ENCODE data around the gene QKI.

The QKI gene

GRCh38 chr6:163566056-163566455 is 151.5 kb downstream of the QKI start:
- Histone ChIP-seq H3K4me1 (ENCODE audit: insufficient read depth, low read length, poor library complexity, severe bottlenecking) (no peaks in the 10 kb centered on the region), H3K9ac (ENCODE audit: low read depth, low read length, poor library complexity, severe bottlenecking) (no peak overlapping the region), H4K20me1 (ENCODE audit: insufficient read depth, low read length, poor library complexity, severe bottlenecking) (no peaks in the 10 kb centered on the region), H3K27me3 (ENCODE audit: insufficient read depth, low read length, poor library complexity, severe bottlenecking) (no peaks in the 10 kb centered on the region), H3K36me3 (ENCODE audit: insufficient read depth, low read length) (no peaks in the 10 kb centered on the region), H3K9me2 (replicated peaks; ENCODE audit: low read depth, low read length) (no peaks in the 10 kb centered on the region), H3F3A (ENCODE audit: low read depth) (no peaks in the 10 kb centered on the region), H3K4me3 (ENCODE audit: low read length, poor library complexity, severe bottlenecking) (no peak overlapping the region), H2AFZ (ENCODE audit: low read length) (no peak overlapping the region), H3K9me3 (ENCODE audit: insufficient read depth, low read depth, low read length) (no peaks in the 10 kb centered on the region), H3K4me2 (ENCODE audit: low read depth, low read length, poor library complexity, severe bottlenecking) (no peak overlapping the region), H3K79me2 (ENCODE audit: insufficient read depth, low read length) (no peaks in the 10 kb centered on the region)
- no peak for TF ChIP-seq EZH2phosphoT487 (IDR thresholded peaks at IDR 0.05; ENCODE audit: borderline replicate concordance)
- TF ChIP-seq CTCF (conservative IDR thresholded peaks at IDR 0.05; ENCODE audit: low read length): no peak

GRCh38 chr6:163568275-163568674 is 153.8 kb downstream of the QKI start:
- Histone ChIP-seq H3K9me3 (ENCODE audit: insufficient read depth, low read depth, low read length) (no peaks in the 10 kb centered on the region), H2AFZ (ENCODE audit: low read length) (no peak overlapping the region), H4K20me1 (ENCODE audit: insufficient read depth, low read length, poor library complexity, severe bottlenecking) (no peaks in the 10 kb centered on the region), H3K4me1 (ENCODE audit: insufficient read depth, low read length, poor library complexity, severe bottlenecking) (no peaks in the 10 kb centered on the region), H3K4me2 (ENCODE audit: low read depth, low read length, poor library complexity, severe bottlenecking) (no peak overlapping the region), H3K79me2 (ENCODE audit: insufficient read depth, low read length) (no peaks in the 10 kb centered on the region), H3K27me3 (ENCODE audit: insufficient read depth, low read length, poor library complexity, severe bottlenecking) (no peaks in the 10 kb centered on the region), H3K9ac (ENCODE audit: low read depth, low read length, poor library complexity, severe bottlenecking) (no peak overlapping the region), H3K4me3 (ENCODE audit: low read length, poor library complexity, severe bottlenecking) (no peak overlapping the region), H3K9me2 (replicated peaks; ENCODE audit: low read depth, low read length) (no peaks in the 10 kb centered on the region), H3K36me3 (ENCODE audit: insufficient read depth, low read length) (no peaks in the 10 kb centered on the region), H3F3A (ENCODE audit: low read depth) (no peaks in the 10 kb centered on the region)
- TF ChIP-seq EZH2phosphoT487 (IDR thresholded peaks at IDR 0.05; ENCODE audit: borderline replicate concordance): no peak
- TF ChIP-seq CTCF (conservative IDR thresholded peaks at IDR 0.05; ENCODE audit: low read length): no peak

GRCh38 chr6:163570579-163571231 is 156.2 kb downstream of the QKI start:
- no peaks in the 10 kb centered on the region for H3K27me3 ChIP-seq (ENCODE audit: insufficient read depth, low read length, poor library complexity, severe bottlenecking)
- no peaks in the 10 kb centered on the region for H3F3A ChIP-seq (ENCODE audit: low read depth)
- H3K9me3 ChIP-seq (ENCODE audit: insufficient read depth, low read depth, low read length): no peaks in the 10 kb centered on the region
- H3K4me1 ChIP-seq (ENCODE audit: insufficient read depth, low read length, poor library complexity, severe bottlenecking): no peaks in the 10 kb centered on the region
- H4K20me1 ChIP-seq (ENCODE audit: insufficient read depth, low read length, poor library complexity, severe bottlenecking): no peaks in the 10 kb centered on the region
- TF ChIP-seq EZH2phosphoT487 (IDR thresholded peaks at IDR 0.05; ENCODE audit: borderline replicate concordance): no peak
- no peak for TF ChIP-seq CTCF (conservative IDR thresholded peaks at IDR 0.05; ENCODE audit: low read length)
- no peaks in the 10 kb centered on the region for H3K9me2 ChIP-seq (replicated peaks; ENCODE audit: low read depth, low read length)
- no peak overlapping the region for H3K9ac ChIP-seq (ENCODE audit: low read depth, low read length, poor library complexity, severe bottlenecking)
- no peak overlapping the region for H2AFZ ChIP-seq (ENCODE audit: low read length)
- no peaks in the 10 kb centered on the region for H3K36me3 ChIP-seq (ENCODE audit: insufficient read depth, low read length)
- H3K4me3 ChIP-seq (ENCODE audit: low read length, poor library complexity, severe bottlenecking): no peak overlapping the region
- no peaks in the 10 kb centered on the region for H3K79me2 ChIP-seq (ENCODE audit: insufficient read depth, low read length)
- no peak overlapping the region for H3K4me2 ChIP-seq (ENCODE audit: low read depth, low read length, poor library complexity, severe bottlenecking)
